ENCODE measurements around the gene EXTL1.

EXTL1 gene

DNA sequence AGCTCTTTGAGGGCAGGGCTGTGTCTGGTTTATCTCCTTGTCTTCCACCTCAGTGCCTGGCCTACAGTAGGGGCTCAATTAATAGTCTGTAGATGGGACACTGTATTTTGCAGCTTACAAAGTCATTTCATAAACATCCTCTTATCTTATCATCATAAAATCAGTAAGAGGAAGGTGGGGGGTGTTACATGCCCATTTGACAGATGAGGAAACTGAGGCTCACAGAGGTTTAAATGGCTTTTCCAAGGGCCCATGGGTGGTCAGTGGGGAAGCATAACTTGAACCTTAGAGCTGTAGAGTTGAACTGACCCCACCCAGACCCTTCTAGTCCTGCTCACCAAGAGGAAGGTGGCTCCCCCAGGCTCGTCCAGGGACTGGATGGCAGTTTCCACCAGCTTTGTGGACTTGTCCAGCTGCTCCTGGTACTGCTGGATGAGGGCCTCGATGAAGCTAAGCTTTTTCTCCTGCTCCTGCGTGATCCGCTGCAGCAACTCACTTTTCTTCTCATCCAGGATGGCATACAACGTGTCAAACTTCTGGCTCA is 36.5 kb downstream of the EXTL1 start:
- Histone ChIP-seq H3K9me3 (ENCODE audit: low read length) (no peaks in the 10 kb centered on the region), H3K4me3 (ENCODE audit: low read depth, low read length, poor library complexity, severe bottlenecking) (no peak overlapping the region), H3K4me2 (ENCODE audit: low read length) (no peak overlapping the region), H2AFZ (ENCODE audit: low read length) (no peak overlapping the region), H3K9me2 (ENCODE audit: low read depth, low read length) (no peaks in the 10 kb centered on the region), H3K27ac (ENCODE audit: low read depth, low read length, poor library complexity, severe bottlenecking) (no peak overlapping the region), H3F3A (ENCODE audit: insufficient read depth, low read length) (no peaks in the 10 kb centered on the region), H3K4me1 (ENCODE audit: insufficient read depth, low read length, severe bottlenecking) (no peaks in the 10 kb centered on the region), H3K9ac (ENCODE audit: low read length) (no peak overlapping the region), H3K27me3 (ENCODE audit: insufficient read depth, low read length) (0 out of 2 replicates have a peak, but pooled peaks cover 11% of the 10 kb centered on the region), H4K20me1 (ENCODE audit: insufficient read depth, low read length) (no peaks in the 10 kb centered on the region), H3K36me3 (ENCODE audit: insufficient read depth, low read length) (no peaks in the 10 kb centered on the region), H3K79me2 (ENCODE audit: insufficient read depth, low read length) (no peaks in the 10 kb centered on the region)
- TF ChIP-seq CTCF (IDR thresholded peaks at IDR 0.05; ENCODE audit: low read length) (no peak), EZH2 (IDR thresholded peaks at IDR 0.05; ENCODE audit: borderline replicate concordance, low read length) (no peak)

GRCh38 chr1:26059906-26060305 is 38.3 kb downstream of the EXTL1 start:
- Histone ChIP-seq H3K4me3 (ENCODE audit: low read depth, low read length, poor library complexity, severe bottlenecking) (no peak overlapping the region), H3K4me2 (ENCODE audit: low read length) (no peak overlapping the region), H3K9ac (ENCODE audit: low read length) (no peak overlapping the region), H3K4me1 (ENCODE audit: insufficient read depth, low read length, severe bottlenecking) (no peaks in the 10 kb centered on the region), H3K9me2 (ENCODE audit: low read depth, low read length) (no peaks in the 10 kb centered on the region), H3K27me3 (ENCODE audit: insufficient read depth, low read length) (0 out of 2 replicates have a peak, but pooled peaks cover 6% of the 10 kb centered on the region), H3K36me3 (ENCODE audit: insufficient read depth, low read length) (no peaks in the 10 kb centered on the region), H3K27ac (ENCODE audit: low read depth, low read length, poor library complexity, severe bottlenecking) (no peak overlapping the region), H2AFZ (ENCODE audit: low read length) (no peak overlapping the region), H3F3A (ENCODE audit: insufficient read depth, low read length) (no peaks in the 10 kb centered on the region), H3K79me2 (ENCODE audit: insufficient read depth, low read length) (no peaks in the 10 kb centered on the region), H4K20me1 (ENCODE audit: insufficient read depth, low read length) (no peaks in the 10 kb centered on the region), H3K9me3 (ENCODE audit: low read length) (no peaks in the 10 kb centered on the region)
- no peak for TF ChIP-seq EZH2 (IDR thresholded peaks at IDR 0.05; ENCODE audit: borderline replicate concordance, low read length)
- no peak for TF ChIP-seq CTCF (IDR thresholded peaks at IDR 0.05; ENCODE audit: low read length)

DNA sequence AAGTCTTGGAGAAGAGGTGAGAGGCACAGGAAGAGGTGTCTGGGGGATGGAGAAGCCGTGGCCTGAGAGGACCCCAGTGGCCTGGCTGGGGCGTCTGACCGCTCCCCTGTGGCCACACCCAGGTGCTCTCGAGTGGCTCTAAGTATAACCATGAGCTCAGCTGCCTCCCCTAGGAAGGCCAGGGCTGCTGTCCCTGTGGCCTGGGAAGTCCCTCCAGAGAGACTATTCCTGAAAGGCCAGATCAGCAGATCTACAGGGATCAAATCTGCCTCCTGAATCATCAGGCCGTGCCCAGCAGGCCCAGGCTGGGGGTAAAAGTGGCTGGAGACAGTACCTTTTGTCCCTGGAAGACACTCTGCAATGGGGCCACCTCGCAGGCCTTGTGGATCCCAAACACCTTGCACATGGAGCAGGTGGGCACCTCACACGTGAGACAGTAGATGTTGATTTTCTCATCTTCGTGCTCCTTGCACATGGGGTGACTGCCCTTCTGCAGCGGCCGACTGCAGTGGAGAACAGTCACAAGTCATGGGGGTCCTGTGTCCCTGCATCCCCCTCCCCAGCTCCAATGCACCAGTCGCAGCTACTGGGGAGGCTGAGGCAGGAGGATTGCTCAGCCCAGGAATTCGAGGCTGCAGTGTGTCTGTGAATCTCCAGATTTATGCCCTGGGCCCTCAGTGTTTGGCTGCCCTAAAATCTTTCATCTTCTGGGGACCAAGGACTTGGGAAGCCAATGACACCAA is 39.4 kb downstream of the EXTL1 start:
- TF ChIP-seq EZH2 (IDR thresholded peaks at IDR 0.05; ENCODE audit: borderline replicate concordance, low read length) (no peak), CTCF (IDR thresholded peaks at IDR 0.05; ENCODE audit: low read length) (no peak)

More for the DNA sequence above, 39.4 kb downstream of the EXTL1 start:
- no peaks in the 10 kb centered on the region for H3K9me2 ChIP-seq (ENCODE audit: low read depth, low read length)
- no peak overlapping the region for H3K4me3 ChIP-seq (ENCODE audit: low read depth, low read length, poor library complexity, severe bottlenecking)
- 0 out of 2 replicates have a peak, but pooled peaks cover 6% of the 10 kb centered on the region for H3K27me3 ChIP-seq (ENCODE audit: insufficient read depth, low read length)
- H3K9ac ChIP-seq (ENCODE audit: low read length) = no peak overlapping the region
- no peaks in the 10 kb centered on the region for H4K20me1 ChIP-seq (ENCODE audit: insufficient read depth, low read length)
- H3K9me3 ChIP-seq (ENCODE audit: low read length) = no peaks in the 10 kb centered on the region
- no peaks in the 10 kb centered on the region for H3K79me2 ChIP-seq (ENCODE audit: insufficient read depth, low read length)
- no peaks in the 10 kb centered on the region for H3K4me1 ChIP-seq (ENCODE audit: insufficient read depth, low read length, severe bottlenecking)
- H3F3A ChIP-seq (ENCODE audit: insufficient read depth, low read length) = no peaks in the 10 kb centered on the region
- H3K4me2 ChIP-seq (ENCODE audit: low read length) = no peak overlapping the region
- H3K36me3 ChIP-seq (ENCODE audit: insufficient read depth, low read length) = no peaks in the 10 kb centered on the region
- no peak overlapping the region for H2AFZ ChIP-seq (ENCODE audit: low read length)
- H3K27ac ChIP-seq (ENCODE audit: low read depth, low read length, poor library complexity, severe bottlenecking) = no peak overlapping the region
